ENCODE results near the gene NCBP3.
"Not testable (repeated sequence)": the region's sequence is repeated elsewhere in the genome, so short reads cannot be mapped to it uniquely, and the experiment has no call there.

The NCBP3 gene

DNA sequence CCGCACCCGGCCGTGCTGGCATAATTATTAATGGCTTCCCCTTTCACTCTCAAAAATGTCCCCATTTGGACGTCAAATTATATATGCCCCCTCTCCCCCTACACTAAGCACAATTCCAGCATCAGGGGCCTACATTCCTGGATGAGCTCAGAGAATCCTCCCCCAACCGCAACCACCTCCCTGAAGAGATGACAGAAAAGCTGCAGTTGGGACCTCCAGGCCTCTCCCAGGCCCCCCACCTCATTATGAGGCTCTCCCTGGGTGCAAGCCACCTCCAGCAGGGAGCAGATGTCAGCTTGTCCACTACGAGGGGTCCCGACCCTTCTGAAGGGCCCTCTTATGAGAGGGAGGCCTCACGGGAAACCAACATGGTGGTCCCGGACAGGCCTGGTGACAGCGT lies 18.5 kb upstream of the NCBP3 start:
- no peak for DNase-seq (ENCODE audit: low read depth)
- TF ChIP-seq, protein P1, sequence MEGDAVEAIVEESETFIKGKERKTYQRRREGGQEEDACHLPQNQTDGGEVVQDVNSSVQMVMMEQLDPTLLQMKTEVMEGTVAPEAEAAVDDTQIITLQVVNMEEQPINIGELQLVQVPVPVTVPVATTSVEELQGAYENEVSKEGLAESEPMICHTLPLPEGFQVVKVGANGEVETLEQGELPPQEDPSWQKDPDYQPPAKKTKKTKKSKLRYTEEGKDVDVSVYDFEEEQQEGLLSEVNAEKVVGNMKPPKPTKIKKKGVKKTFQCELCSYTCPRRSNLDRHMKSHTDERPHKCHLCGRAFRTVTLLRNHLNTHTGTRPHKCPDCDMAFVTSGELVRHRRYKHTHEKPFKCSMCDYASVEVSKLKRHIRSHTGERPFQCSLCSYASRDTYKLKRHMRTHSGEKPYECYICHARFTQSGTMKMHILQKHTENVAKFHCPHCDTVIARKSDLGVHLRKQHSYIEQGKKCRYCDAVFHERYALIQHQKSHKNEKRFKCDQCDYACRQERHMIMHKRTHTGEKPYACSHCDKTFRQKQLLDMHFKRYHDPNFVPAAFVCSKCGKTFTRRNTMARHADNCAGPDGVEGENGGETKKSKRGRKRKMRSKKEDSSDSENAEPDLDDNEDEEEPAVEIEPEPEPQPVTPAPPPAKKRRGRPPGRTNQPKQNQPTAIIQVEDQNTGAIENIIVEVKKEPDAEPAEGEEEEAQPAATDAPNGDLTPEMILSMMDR (IDR thresholded peaks at IDR 0.05; ENCODE audit: control insufficient read depth, insufficient read depth, low read depth, low read length, missing control alignments): no peak
- H3K4me3 ChIP-seq (ENCODE audit: control insufficient read depth, low read depth, low read length): no peak overlapping the region

GRCh38 chr17:3861761-3862681 lies 16.0 kb upstream of the NCBP3 start:
- H3K4me3 ChIP-seq (ENCODE audit: control insufficient read depth, low read depth, low read length): no peak overlapping the region
- DNase-seq (ENCODE audit: low read depth): no peak

DNA sequence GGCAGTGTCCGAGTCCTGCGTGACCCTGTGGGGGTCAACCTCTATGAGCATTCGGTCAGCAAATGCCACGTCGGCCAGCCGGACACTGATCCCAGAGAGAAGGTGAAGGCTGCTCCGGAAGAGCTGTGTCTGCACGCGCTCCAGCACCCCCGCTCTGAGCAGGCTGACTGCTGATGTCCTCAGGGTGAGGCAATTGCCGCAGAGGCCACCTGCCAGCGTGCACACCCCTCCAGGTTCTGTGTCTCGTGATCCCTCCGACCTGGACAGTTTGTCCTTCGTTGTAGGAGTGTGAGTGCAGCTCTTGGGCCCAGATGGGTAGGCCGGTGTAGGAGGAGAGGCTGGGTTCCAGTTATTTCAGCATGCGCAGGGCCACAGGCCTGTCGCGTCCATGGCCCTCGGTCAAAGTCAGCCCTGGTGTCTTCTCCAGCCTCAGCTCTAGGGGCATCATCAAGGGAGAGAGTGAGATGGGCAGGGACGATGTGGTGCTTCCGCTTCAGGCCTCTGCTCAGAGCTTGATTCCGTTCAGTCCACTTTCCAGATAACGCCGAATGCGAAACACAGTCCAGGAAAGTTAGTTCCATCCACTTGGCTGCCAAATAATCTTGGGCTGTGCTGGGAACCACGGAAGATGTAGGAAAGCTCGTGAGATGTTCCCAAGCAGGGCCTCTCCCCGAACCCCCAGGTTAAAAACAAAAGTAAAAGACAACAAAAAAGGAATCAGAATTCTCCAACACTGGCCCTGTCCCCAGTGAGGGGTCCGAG lies 15.1 kb upstream of the NCBP3 start:
- TF ChIP-seq, protein P1 (IDR thresholded peaks at IDR 0.05; ENCODE audit: control insufficient read depth, insufficient read depth, low read depth, low read length, missing control alignments): no peak
- no peak for DNase-seq (ENCODE audit: low read depth)

More at GRCh38 chr17:3861761-3862681, 16.0 kb upstream of the NCBP3 start:
- TF ChIP-seq, protein P1 (IDR thresholded peaks at IDR 0.05; ENCODE audit: control insufficient read depth, insufficient read depth, low read depth, low read length, missing control alignments): no peak

GRCh38 chr17:3859940-3860339 lies 13.9 kb upstream of the NCBP3 start:
- H3K4me3 ChIP-seq (ENCODE audit: control insufficient read depth, low read depth, low read length): no peak overlapping the region
- TF ChIP-seq, protein P1 (IDR thresholded peaks at IDR 0.05; ENCODE audit: control insufficient read depth, insufficient read depth, low read depth, low read length, missing control alignments): no peak
- no peak for DNase-seq (ENCODE audit: low read depth)

More for the DNA sequence above, 15.1 kb upstream of the NCBP3 start:
- H3K4me3 ChIP-seq (ENCODE audit: control insufficient read depth, low read depth, low read length): no peak overlapping the region

- H3K4me3 ChIP-seq (ENCODE audit: control insufficient read depth, low read depth, low read length): no peak overlapping the region
- DNase-seq (ENCODE audit: low read depth): no peak
- TF ChIP-seq, protein P1 (IDR thresholded peaks at IDR 0.05; ENCODE audit: control insufficient read depth, insufficient read depth, low read depth, low read length, missing control alignments): no peak
Measured at GRCh38 chr17:3857261-3858105, 11.4 kb upstream of the NCBP3 start.

GRCh38 chr17:3854204-3854603 lies 8.2 kb upstream of the NCBP3 start:
- H3K4me3 ChIP-seq (ENCODE audit: control insufficient read depth, low read depth, low read length); DNase-seq (ENCODE audit: low read depth): not testable (repeated sequence)

Measured in AG09309 (cell line).